Uterus (tissue), 4 donors: ENCODE measurements around the gene ZBTB5. TPM values are rescaled to one million over a fixed set of nuclear protein-coding genes. Genes with fewer than 3 reads are reported as not detected.

Experiments used
- DNase-seq, 2 donors: peaks; one replicate each; pipeline ENCODE4 v3.0.0-alpha.2; 2019 to 2020
- H3K27ac ChIP-seq, 2 donors: fragments of 200-600 bp; sonication (generic); 1 replicate in 1 of 2; 2 replicates in 1 of 2; pipeline ENCODE4 v1.5.1; 2016 to 2018
- H3K27me3 ChIP-seq, 2 donors: fragments of 200-600 bp; sonication (generic); one replicate each; pipeline ENCODE4 v1.5.1; 2018 to 2019; ENCODE audit warnings: control low read depth in 1 of 2
- H3K36me3 ChIP-seq, 2 donors: fragments of 200-600 bp; sonication (generic); one replicate each; pipeline ENCODE4 v1.5.1; 2019; ENCODE audit warnings: control low read depth in 1 of 2
- H3K4me1 ChIP-seq, 2 donors: fragments of 200-600 bp; sonication (generic); one replicate each; pipeline ENCODE4 v1.5.1; 2018 to 2019; ENCODE audit warnings: control low read depth in 1 of 2
- H3K4me3 ChIP-seq, 2 donors: fragments of 200-600 bp; sonication (generic); 1 replicate in 1 of 2; 2 replicates in 1 of 2; pipeline ENCODE4 v1.5.1; 2018 to 2019; ENCODE audit warnings: mild to moderate bottlenecking in 1 of 2
- H3K9me3 ChIP-seq, 2 donors: fragments of 200-600 bp; sonication (generic); one replicate each; pipeline ENCODE4 v1.5.1; 2019; ENCODE audit warnings: control low read depth in 1 of 2
- POLR2A ChIP-seq, 2 donors: fragments of 450-650 bp; IDR thresholded peaks; one replicate each; pipeline ENCODE4 v1.6.1; 2016; ENCODE audit warnings: antibody characterized with exemption in 2 of 2, mild to moderate bottlenecking in 1 of 2, moderate library complexity in 1 of 2
- intact Hi-C: fragments of 100-400 bp; cut with DNase I; formaldehyde crosslinking; loops from one replicate; pipeline ENCODE4 v1.15.1; 2023; ENCODE audit warnings: low total_unique reads
- total RNA-seq, 4 donors: library from RNA; depleted of rRNA in 3 of 4; stranded (reverse); fragments of >200 nt in 3 of 4; gene quantifications; one replicate each; pipeline versions ENCODE4 v1.1.0 to v1.2.4, GENCODE V29; 2014 to 2023
- TF ChIP-seq, protein P1 (sequence below), 4 experiments: fragments of 200-600 bp in 2 of 4; fragments of 450-650 bp in 2 of 4; sonication (generic) in 2 of 4; IDR thresholded peaks; one replicate each; pipeline ENCODE4 v1.5.1; 2016 to 2019; ENCODE audit warnings: antibody characterized with exemption in 4 of 4, mild to moderate bottlenecking in 2 of 4, moderate library complexity in 1 of 4
- donor health status: DM: yes; HTN: yes; CAD: no.

ZBTB5 gene
- total RNA-seq, 4 donors from 2014 or later = 6.5 to 22.0 (median 13.3) TPM

- H3K4me3 ChIP-seq = no peak overlapping the region
- no peak for TF ChIP-seq POLR2A (IDR thresholded peaks at IDR 0.05)
- TF ChIP-seq, protein P1, sequence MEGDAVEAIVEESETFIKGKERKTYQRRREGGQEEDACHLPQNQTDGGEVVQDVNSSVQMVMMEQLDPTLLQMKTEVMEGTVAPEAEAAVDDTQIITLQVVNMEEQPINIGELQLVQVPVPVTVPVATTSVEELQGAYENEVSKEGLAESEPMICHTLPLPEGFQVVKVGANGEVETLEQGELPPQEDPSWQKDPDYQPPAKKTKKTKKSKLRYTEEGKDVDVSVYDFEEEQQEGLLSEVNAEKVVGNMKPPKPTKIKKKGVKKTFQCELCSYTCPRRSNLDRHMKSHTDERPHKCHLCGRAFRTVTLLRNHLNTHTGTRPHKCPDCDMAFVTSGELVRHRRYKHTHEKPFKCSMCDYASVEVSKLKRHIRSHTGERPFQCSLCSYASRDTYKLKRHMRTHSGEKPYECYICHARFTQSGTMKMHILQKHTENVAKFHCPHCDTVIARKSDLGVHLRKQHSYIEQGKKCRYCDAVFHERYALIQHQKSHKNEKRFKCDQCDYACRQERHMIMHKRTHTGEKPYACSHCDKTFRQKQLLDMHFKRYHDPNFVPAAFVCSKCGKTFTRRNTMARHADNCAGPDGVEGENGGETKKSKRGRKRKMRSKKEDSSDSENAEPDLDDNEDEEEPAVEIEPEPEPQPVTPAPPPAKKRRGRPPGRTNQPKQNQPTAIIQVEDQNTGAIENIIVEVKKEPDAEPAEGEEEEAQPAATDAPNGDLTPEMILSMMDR (IDR thresholded peaks at IDR 0.05) = no peak
- no peaks in the 10 kb centered on the region for H3K27me3 ChIP-seq
- no peaks in the 10 kb centered on the region for H3K9me3 ChIP-seq
- H3K36me3 ChIP-seq = no peaks in the 10 kb centered on the region
- no peak for DNase-seq
- H3K4me1 ChIP-seq = peaks cover 4 to 12% of the 10 kb centered on the region in 2 donors
- intact Hi-C loops = no loop called here
- H3K27ac ChIP-seq = no peak overlapping the region
Measured at GRCh38 chr9:37425298-37425752, 39.9 kb downstream of the ZBTB5 start.

GRCh38 chr9:37424686-37425297 lies 40.5 kb downstream of the ZBTB5 start:
- no peak for DNase-seq
- Histone ChIP-seq H3K4me3 (no peak overlapping the region), H3K9me3 (no peaks in the 10 kb centered on the region), H3K27me3 (no peaks in the 10 kb centered on the region), H3K36me3 (no peaks in the 10 kb centered on the region), H3K4me1 (peaks cover 4 to 12% of the 10 kb centered on the region in 2 donors), H3K27ac (no peak overlapping the region)
- no peak for TF ChIP-seq POLR2A (IDR thresholded peaks at IDR 0.05)
- TF ChIP-seq, protein P1 (IDR thresholded peaks at IDR 0.05) = no peak
- intact Hi-C loops = no loop called here

GRCh38 chr9:37424204-37424685 lies 41.0 kb downstream of the ZBTB5 start:
- TF ChIP-seq POLR2A (IDR thresholded peaks at IDR 0.05) = no peak
- TF ChIP-seq, protein P1 (IDR thresholded peaks at IDR 0.05) = no peak
- peaks cover 4 to 12% of the 10 kb centered on the region in 2 donors for H3K4me1 ChIP-seq
- no peaks in the 10 kb centered on the region for H3K27me3 ChIP-seq
- no peaks in the 10 kb centered on the region for H3K9me3 ChIP-seq
- no peak overlapping the region for H3K27ac ChIP-seq
- intact Hi-C loops = no loop called here
- no peaks in the 10 kb centered on the region for H3K36me3 ChIP-seq
- no peak for DNase-seq
- H3K4me3 ChIP-seq = no peak overlapping the region

DNA sequence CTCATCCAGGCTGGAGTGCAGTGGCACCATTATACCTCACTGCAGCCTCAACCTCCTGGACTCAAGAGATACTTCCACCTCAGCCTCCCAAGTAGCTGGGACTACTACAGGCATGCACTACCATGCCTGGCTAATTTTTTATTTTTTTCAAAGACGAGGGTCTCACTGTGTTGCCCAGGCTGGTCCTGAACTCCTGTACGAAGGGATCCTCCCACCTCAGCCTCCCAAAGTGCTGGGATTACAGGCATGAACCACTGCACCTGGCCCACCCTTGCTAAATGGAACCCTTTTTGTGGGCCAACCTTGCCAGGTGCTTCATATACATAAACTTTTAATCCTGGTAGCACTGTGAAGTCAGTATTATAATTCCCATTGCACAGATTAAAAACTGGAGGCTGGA lies 41.7 kb downstream of the ZBTB5 start:
- no peak for DNase-seq
- intact Hi-C loops = no loop called here
- Histone ChIP-seq H3K4me3 (peak overlapping the region; percentile 88 to 94), H3K4me1 (peaks cover 4 to 12% of the 10 kb centered on the region in 2 donors), H3K27me3 (no peaks in the 10 kb centered on the region), H3K27ac (no peak overlapping the region), H3K36me3 (no peaks in the 10 kb centered on the region), H3K9me3 (no peaks in the 10 kb centered on the region)
- TF ChIP-seq, protein P1 (IDR thresholded peaks at IDR 0.05) = no peak
- no peak for TF ChIP-seq POLR2A (IDR thresholded peaks at IDR 0.05)

- intact Hi-C loops = no loop called here
- H3K4me3 ChIP-seq = peak within 1 kb of the TSS; percentile 88 to 94
- peaks cover 4 to 12% of the 10 kb centered on the region in 2 donors for H3K4me1 ChIP-seq
- H3K9me3 ChIP-seq = no peaks in the 10 kb centered on the region
- peak; percentile 82 to 89 for DNase-seq
- H3K27me3 ChIP-seq = no peaks in the 10 kb centered on the region
- H3K36me3 ChIP-seq = no peaks in the 10 kb centered on the region
- peak within 1 kb of the TSS; percentile 71 to 85 for H3K27ac ChIP-seq
- TF ChIP-seq POLR2A (IDR thresholded peaks at IDR 0.05) = peak; percentile 44 to 68
- TF ChIP-seq, protein P1 (IDR thresholded peaks at IDR 0.05) = no peak
Measured at GRCh38 chr9:37422289-37423104, 42.8 kb downstream of the ZBTB5 start, which contains the start of gene GRHPR. TSS of gene GRHPR (plus strand) at chr9:37422696. CDS start at chr9:37422751, 55 bp downstream.
